HepG2 (cell line): ENCODE data around the gene CARHSP1.

ENCODE experiments used
- CBFB ChIP-seq: sonication (generic); formaldehyde crosslinking; IDR thresholded peaks from 2 replicates; pipeline ENCODE4 v1.4.0; 2020; ENCODE audit warnings: missing genetic modification reagents
- ELF3 ChIP-seq: IDR thresholded peaks from 2 replicates; pipeline ENCODE4 v1.6.1; 2016; ENCODE audit warnings: missing genetic modification reagents, missing compliant biosample characterization
- HMG20B ChIP-seq: conservative IDR thresholded peaks from 2 replicates; pipeline ENCODE4 v1.6.1; 2016; ENCODE audit warnings: missing genetic modification reagents, missing compliant biosample characterization
- NFIC ChIP-seq: IDR thresholded peaks from 2 replicates; pipeline ENCODE4 v1.6.1; 2012; ENCODE audit warnings: mild to moderate bottlenecking, low read length, inconsistent platforms
- PAWR ChIP-seq: sonication (generic); formaldehyde crosslinking; IDR thresholded peaks from 2 replicates; pipeline ENCODE4 v1.4.0; 2020; ENCODE audit warnings: missing genetic modification reagents, mild to moderate bottlenecking, borderline replicate concordance
- ZFP62 ChIP-seq: sonication (generic); formaldehyde crosslinking; IDR thresholded peaks from 2 replicates; pipeline ENCODE4 v1.4.0; 2020; ENCODE audit warnings: missing genetic modification reagents
- ZNF138 ChIP-seq: sonication (generic); formaldehyde crosslinking; IDR thresholded peaks from 2 replicates; pipeline ENCODE4 v1.5.0; 2020; ENCODE audit warnings: mild to moderate bottlenecking, low read depth, missing genetic modification reagents
- ZNF879 ChIP-seq: sonication (generic); formaldehyde crosslinking; IDR thresholded peaks from 2 replicates; pipeline ENCODE4 v1.8.1; 2023; ENCODE audit warnings: missing genetic modification reagents
- TF ChIP-seq, protein P1 (sequence below): sonication (generic); formaldehyde crosslinking; IDR thresholded peaks from 2 replicates; pipeline ENCODE4 v1.5.0; 2020; ENCODE audit warnings: mild to moderate bottlenecking, missing genetic modification reagents, moderate library complexity
- TF ChIP-seq, protein P2 (sequence below): sonication (generic); formaldehyde crosslinking; IDR thresholded peaks from 2 replicates; pipeline ENCODE4 v1.4.0; 2020; ENCODE audit warnings: mild to moderate bottlenecking, missing genetic modification reagents, borderline replicate concordance
- TF ChIP-seq, protein P3 (sequence below): sonication (generic); formaldehyde crosslinking; IDR thresholded peaks from 2 replicates; pipeline ENCODE4 v1.4.0; 2020; ENCODE audit warnings: missing genetic modification reagents
- TF ChIP-seq, protein P4 (sequence below): sonication (generic); formaldehyde crosslinking; IDR thresholded peaks from 2 replicates; pipeline ENCODE4 v1.5.0; 2020; ENCODE audit warnings: missing genetic modification reagents
- TF ChIP-seq, protein P5 (sequence below): sonication (generic); formaldehyde crosslinking; IDR thresholded peaks from 2 replicates; pipeline ENCODE4 v1.4.0; 2020; ENCODE audit warnings: low read depth, missing genetic modification reagents
- TF ChIP-seq, protein P6 (sequence below): sonication (generic); formaldehyde crosslinking; IDR thresholded peaks from 2 replicates; pipeline ENCODE4 v1.5.1; 2020; ENCODE audit warnings: mild to moderate bottlenecking, missing genetic modification reagents, borderline replicate concordance

DNA sequence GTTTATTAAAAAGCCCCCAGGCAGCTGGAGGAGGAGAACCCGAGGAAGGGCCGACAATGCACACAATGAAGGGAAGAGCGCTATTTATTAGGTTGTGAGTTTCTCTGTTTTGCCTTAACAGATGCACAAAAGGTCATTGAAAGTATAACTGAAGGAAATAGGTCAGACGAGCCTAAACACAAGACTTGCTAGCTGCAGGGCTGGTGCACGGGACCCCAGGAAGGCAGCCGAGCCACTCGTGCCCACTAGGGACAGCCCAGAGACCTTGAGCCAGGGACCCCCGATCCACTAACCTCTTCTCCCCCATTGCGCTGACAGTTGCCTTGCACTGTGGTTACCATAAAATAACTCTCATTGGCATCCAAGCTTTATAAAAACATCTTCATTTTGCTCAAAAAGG lies 24.6 kb upstream of the CARHSP1 start:
- TF ChIP-seq, protein P1, sequence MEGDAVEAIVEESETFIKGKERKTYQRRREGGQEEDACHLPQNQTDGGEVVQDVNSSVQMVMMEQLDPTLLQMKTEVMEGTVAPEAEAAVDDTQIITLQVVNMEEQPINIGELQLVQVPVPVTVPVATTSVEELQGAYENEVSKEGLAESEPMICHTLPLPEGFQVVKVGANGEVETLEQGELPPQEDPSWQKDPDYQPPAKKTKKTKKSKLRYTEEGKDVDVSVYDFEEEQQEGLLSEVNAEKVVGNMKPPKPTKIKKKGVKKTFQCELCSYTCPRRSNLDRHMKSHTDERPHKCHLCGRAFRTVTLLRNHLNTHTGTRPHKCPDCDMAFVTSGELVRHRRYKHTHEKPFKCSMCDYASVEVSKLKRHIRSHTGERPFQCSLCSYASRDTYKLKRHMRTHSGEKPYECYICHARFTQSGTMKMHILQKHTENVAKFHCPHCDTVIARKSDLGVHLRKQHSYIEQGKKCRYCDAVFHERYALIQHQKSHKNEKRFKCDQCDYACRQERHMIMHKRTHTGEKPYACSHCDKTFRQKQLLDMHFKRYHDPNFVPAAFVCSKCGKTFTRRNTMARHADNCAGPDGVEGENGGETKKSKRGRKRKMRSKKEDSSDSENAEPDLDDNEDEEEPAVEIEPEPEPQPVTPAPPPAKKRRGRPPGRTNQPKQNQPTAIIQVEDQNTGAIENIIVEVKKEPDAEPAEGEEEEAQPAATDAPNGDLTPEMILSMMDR (CRISPR knock-in tag) = no peak
- TF ChIP-seq, protein P2, sequence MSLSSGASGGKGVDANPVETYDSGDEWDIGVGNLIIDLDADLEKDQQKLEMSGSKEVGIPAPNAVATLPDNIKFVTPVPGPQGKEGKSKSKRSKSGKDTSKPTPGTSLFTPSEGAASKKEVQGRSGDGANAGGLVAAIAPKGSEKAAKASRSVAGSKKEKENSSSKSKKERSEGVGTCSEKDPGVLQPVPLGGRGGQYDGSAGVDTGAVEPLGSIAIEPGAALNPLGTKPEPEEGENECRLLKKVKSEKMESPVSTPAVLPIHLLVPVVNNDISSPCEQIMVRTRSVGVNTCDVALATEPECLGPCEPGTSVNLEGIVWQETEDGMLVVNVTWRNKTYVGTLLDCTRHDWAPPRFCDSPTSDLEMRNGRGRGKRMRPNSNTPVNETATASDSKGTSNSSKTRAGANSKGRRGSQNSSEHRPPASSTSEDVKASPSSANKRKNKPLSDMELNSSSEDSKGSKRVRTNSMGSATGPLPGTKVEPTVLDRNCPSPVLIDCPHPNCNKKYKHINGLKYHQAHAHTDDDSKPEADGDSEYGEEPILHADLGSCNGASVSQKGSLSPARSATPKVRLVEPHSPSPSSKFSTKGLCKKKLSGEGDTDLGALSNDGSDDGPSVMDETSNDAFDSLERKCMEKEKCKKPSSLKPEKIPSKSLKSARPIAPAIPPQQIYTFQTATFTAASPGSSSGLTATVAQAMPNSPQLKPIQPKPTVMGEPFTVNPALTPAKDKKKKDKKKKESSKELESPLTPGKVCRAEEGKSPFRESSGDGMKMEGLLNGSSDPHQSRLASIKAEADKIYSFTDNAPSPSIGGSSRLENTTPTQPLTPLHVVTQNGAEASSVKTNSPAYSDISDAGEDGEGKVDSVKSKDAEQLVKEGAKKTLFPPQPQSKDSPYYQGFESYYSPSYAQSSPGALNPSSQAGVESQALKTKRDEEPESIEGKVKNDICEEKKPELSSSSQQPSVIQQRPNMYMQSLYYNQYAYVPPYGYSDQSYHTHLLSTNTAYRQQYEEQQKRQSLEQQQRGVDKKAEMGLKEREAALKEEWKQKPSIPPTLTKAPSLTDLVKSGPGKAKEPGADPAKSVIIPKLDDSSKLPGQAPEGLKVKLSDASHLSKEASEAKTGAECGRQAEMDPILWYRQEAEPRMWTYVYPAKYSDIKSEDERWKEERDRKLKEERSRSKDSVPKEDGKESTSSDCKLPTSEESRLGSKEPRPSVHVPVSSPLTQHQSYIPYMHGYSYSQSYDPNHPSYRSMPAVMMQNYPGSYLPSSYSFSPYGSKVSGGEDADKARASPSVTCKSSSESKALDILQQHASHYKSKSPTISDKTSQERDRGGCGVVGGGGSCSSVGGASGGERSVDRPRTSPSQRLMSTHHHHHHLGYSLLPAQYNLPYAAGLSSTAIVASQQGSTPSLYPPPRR (CRISPR knock-in tag) = no peak
- no peak for TF ChIP-seq CBFB (CRISPR knock-in tag)
- TF ChIP-seq ZNF138 (CRISPR knock-in tag) = no peak
- TF ChIP-seq, protein P3, sequence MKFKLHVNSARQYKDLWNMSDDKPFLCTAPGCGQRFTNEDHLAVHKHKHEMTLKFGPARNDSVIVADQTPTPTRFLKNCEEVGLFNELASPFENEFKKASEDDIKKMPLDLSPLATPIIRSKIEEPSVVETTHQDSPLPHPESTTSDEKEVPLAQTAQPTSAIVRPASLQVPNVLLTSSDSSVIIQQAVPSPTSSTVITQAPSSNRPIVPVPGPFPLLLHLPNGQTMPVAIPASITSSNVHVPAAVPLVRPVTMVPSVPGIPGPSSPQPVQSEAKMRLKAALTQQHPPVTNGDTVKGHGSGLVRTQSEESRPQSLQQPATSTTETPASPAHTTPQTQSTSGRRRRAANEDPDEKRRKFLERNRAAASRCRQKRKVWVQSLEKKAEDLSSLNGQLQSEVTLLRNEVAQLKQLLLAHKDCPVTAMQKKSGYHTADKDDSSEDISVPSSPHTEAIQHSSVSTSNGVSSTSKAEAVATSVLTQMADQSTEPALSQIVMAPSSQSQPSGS = no peak
- TF ChIP-seq, protein P4, sequence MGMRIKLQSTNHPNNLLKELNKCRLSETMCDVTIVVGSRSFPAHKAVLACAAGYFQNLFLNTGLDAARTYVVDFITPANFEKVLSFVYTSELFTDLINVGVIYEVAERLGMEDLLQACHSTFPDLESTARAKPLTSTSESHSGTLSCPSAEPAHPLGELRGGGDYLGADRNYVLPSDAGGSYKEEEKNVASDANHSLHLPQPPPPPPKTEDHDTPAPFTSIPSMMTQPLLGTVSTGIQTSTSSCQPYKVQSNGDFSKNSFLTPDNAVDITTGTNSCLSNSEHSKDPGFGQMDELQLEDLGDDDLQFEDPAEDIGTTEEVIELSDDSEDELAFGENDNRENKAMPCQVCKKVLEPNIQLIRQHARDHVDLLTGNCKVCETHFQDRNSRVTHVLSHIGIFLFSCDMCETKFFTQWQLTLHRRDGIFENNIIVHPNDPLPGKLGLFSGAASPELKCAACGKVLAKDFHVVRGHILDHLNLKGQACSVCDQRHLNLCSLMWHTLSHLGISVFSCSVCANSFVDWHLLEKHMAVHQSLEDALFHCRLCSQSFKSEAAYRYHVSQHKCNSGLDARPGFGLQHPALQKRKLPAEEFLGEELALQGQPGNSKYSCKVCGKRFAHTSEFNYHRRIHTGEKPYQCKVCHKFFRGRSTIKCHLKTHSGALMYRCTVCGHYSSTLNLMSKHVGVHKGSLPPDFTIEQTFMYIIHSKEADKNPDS = no peak
- TF ChIP-seq ELF3 (CRISPR knock-in tag) = no peak
- TF ChIP-seq, protein P5, sequence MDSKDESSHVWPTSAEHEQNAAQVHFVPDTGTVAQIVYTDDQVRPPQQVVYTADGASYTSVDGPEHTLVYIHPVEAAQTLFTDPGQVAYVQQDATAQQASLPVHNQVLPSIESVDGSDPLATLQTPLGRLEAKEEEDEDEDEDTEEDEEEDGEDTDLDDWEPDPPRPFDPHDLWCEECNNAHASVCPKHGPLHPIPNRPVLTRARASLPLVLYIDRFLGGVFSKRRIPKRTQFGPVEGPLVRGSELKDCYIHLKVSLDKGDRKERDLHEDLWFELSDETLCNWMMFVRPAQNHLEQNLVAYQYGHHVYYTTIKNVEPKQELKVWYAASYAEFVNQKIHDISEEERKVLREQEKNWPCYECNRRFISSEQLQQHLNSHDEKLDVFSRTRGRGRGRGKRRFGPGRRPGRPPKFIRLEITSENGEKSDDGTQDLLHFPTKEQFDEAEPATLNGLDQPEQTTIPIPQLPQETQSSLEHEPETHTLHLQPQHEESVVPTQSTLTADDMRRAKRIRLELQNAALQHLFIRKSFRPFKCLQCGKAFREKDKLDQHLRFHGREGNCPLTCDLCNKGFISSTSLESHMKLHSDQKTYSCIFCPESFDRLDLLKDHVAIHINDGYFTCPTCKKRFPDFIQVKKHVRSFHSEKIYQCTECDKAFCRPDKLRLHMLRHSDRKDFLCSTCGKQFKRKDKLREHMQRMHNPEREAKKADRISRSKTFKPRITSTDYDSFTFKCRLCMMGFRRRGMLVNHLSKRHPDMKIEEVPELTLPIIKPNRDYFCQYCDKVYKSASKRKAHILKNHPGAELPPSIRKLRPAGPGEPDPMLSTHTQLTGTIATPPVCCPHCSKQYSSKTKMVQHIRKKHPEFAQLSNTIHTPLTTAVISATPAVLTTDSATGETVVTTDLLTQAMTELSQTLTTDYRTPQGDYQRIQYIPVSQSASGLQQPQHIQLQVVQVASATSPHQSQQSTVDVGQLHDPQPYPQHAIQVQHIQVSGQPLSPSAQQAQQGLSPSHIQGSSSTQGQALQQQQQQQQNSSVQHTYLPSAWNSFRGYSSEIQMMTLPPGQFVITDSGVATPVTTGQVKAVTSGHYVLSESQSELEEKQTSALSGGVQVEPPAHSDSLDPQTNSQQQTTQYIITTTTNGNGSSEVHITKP = no peak
- TF ChIP-seq, protein P6, sequence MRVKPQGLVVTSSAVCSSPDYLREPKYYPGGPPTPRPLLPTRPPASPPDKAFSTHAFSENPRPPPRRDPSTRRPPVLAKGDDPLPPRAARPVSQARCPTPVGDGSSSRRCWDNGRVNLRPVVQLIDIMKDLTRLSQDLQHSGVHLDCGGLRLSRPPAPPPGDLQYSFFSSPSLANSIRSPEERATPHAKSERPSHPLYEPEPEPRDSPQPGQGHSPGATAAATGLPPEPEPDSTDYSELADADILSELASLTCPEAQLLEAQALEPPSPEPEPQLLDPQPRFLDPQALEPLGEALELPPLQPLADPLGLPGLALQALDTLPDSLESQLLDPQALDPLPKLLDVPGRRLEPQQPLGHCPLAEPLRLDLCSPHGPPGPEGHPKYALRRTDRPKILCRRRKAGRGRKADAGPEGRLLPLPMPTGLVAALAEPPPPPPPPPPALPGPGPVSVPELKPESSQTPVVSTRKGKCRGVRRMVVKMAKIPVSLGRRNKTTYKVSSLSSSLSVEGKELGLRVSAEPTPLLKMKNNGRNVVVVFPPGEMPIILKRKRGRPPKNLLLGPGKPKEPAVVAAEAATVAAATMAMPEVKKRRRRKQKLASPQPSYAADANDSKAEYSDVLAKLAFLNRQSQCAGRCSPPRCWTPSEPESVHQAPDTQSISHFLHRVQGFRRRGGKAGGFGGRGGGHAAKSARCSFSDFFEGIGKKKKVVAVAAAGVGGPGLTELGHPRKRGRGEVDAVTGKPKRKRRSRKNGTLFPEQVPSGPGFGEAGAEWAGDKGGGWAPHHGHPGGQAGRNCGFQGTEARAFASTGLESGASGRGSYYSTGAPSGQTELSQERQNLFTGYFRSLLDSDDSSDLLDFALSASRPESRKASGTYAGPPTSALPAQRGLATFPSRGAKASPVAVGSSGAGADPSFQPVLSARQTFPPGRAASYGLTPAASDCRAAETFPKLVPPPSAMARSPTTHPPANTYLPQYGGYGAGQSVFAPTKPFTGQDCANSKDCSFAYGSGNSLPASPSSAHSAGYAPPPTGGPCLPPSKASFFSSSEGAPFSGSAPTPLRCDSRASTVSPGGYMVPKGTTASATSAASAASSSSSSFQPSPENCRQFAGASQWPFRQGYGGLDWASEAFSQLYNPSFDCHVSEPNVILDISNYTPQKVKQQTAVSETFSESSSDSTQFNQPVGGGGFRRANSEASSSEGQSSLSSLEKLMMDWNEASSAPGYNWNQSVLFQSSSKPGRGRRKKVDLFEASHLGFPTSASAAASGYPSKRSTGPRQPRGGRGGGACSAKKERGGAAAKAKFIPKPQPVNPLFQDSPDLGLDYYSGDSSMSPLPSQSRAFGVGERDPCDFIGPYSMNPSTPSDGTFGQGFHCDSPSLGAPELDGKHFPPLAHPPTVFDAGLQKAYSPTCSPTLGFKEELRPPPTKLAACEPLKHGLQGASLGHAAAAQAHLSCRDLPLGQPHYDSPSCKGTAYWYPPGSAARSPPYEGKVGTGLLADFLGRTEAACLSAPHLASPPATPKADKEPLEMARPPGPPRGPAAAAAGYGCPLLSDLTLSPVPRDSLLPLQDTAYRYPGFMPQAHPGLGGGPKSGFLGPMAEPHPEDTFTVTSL (CRISPR knock-in tag) = no peak
- no peak for TF ChIP-seq PAWR (CRISPR knock-in tag)
- no peak for TF ChIP-seq NFIC
- TF ChIP-seq ZFP62 (CRISPR knock-in tag) = no peak
- no peak for TF ChIP-seq ZNF879
- no peak for TF ChIP-seq HMG20B (CRISPR knock-in tag)
